GM12874 (cell line): ENCODE data around the gene STXBP6.

ENCODE experiments used
- TF ChIP-seq, protein P1 (sequence below): IDR thresholded peaks from 2 replicates; pipeline ENCODE4 v1.5.1; 2011; ENCODE audit warnings: low read depth, mild to moderate bottlenecking, control low read depth, low read length, moderate library complexity; ENCODE audit not compliant: insufficient read depth

Gene STXBP6

DNA sequence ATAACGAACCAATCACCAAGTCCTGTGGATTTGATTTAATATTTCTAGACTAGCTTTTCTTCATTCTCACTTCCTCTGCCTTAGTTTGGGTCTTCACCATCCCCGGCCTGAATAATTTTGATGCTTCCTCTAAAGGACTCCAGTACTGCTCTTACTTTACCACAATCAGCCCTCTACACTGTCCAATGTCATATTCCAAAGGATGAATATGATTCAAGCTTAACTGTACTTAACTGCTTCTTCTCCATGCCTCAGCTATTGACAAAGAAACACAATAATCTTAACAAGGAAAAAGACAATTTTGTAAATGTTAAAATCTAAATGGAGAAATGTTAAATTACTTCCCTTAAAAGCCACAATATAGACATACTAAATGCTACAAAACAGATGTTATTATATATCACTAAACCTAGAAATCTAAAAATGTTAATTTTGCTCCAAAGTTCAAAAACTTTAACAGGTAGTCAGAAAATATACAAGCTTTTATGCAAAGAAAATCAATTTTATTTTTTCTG, 70.2 kb downstream of the STXBP6 start:
- TF ChIP-seq, protein P1, sequence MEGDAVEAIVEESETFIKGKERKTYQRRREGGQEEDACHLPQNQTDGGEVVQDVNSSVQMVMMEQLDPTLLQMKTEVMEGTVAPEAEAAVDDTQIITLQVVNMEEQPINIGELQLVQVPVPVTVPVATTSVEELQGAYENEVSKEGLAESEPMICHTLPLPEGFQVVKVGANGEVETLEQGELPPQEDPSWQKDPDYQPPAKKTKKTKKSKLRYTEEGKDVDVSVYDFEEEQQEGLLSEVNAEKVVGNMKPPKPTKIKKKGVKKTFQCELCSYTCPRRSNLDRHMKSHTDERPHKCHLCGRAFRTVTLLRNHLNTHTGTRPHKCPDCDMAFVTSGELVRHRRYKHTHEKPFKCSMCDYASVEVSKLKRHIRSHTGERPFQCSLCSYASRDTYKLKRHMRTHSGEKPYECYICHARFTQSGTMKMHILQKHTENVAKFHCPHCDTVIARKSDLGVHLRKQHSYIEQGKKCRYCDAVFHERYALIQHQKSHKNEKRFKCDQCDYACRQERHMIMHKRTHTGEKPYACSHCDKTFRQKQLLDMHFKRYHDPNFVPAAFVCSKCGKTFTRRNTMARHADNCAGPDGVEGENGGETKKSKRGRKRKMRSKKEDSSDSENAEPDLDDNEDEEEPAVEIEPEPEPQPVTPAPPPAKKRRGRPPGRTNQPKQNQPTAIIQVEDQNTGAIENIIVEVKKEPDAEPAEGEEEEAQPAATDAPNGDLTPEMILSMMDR, result no peak

DNA sequence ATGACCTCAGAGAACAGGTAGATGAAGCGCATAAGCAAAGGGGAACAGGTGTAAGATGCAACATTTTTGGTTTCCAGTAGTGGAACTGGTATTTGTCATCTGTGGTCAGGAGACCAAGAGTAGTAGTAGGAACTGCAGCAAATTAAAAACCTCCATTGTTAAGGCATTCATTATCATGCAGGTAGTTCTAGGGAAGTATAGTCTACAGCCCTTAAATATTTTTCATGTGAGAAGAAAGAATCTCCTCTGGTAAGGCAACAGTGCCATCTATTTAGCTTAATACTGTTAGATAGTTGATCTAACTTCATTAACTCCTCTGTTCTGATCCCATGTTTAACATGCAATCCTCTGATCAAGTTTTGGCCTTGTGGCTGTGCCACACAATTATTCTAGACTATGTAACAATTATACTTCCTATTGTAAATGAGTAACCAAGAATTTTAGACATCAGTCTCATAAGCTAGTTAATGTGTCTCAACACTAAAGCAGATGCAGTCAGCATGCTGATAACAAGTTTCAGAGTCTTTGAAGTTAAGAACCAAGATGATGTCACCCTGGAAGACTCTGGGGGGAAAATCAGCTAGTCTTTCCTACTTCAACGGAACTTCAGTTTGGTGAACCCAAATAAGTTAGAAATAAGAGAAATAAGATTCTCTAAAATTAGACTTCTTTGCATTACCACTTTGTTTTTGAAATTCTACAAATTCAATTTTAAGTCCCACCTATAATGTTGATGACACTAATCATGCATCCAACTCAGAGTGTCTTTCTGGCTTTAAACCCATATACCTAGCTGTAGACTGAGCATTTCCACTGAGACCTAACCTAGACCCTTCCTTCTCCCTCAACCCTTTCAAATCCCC, 70.9 kb downstream of the STXBP6 start:
- TF ChIP-seq, protein P1, result no peak

DNA sequence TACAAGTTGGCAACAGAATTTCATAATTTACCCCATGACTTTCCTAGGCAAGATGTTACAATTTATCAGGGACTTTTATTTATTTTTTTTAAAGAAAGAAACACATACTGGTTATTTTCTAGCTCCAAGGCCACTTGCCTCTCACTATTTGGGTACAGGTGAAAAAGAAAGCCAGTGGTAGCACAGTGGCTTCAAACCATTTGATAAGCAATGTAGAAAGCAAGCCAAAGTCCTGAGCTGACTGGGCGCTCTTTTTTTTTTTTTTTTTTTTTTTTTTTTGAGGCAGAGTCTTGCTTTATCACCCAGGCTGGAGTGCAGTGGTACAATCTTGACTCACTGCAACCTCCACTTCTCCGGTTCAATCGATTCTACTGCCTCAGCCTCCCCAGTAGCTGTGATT, 73.3 kb downstream of the STXBP6 start:
- TF ChIP-seq, protein P1, result no peak

DNA sequence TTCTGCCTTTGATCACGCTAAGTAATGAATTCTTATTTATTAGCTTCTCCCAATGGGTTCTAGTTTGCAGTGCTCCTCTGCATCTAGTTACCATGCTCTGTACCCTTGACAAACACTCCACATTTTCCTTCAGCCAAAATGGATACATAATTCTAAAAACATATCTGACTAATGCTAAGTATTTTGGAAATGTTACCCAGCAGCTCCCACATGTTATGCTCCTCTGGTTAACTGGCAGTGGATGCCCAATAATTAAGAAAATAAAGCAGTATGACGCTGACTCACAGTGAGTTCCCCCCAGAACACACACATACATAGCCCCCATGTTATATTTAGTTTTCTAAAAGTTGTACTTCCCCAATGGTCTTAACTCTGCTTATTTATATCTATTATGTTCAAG, 74.6 kb downstream of the STXBP6 start:
- TF ChIP-seq, protein P1, result no peak

DNA sequence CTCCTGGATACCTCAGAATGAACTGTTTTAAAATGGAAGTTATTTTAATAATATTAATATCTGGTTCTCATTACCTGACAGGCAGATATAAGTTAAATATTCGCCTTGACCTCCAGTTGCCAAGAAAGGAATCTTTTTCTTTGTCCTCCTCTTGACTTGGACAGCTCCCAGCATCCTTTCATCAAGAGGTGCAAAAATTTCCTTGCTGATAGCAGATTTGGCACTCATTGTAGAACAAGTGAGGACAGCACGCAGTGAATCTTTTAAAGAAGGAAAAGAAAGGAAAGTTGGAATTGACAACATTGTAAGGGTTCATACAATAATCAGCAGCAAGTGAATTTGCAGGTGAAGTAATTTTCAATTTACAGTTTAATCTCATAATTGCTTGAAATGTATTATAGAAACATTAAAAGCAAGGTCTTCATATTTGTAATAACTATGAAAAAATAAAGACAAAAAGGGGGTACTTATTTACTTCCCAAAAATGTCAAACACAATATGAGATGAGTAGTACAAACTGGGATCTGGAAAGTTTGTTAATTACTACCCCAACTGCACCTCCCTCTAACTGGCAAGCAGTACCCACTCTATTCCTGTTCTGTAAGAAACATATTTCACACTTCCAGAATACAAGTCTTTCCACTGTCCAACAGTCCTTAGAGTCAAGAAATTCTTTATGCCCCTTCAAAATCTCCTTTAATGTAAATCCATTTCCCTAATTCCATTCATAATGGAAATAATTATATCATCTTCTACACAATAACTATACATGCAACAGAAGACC, 75.2 kb downstream of the STXBP6 start:
- TF ChIP-seq, protein P1, result no peak

DNA sequence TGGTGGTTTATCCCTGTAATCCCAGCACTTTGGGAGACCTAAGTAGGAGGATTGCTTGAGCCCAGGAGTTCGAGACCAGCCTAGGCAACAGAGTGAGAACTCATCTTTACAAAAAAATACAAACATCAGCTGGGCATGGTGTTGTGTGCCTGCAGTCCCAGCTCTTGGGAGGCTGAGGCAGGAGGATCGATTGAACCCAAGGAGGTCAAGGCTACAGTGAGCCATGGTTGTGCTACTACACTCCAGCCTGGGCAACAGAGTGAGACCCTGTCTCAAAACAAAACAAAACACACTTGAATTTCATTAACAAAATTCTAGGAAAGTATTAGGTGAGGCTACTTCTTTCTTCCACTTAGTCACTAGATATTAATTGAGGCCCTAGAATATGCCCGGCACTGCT, 77.1 kb downstream of the STXBP6 start:
- TF ChIP-seq, protein P1, result no peak

DNA sequence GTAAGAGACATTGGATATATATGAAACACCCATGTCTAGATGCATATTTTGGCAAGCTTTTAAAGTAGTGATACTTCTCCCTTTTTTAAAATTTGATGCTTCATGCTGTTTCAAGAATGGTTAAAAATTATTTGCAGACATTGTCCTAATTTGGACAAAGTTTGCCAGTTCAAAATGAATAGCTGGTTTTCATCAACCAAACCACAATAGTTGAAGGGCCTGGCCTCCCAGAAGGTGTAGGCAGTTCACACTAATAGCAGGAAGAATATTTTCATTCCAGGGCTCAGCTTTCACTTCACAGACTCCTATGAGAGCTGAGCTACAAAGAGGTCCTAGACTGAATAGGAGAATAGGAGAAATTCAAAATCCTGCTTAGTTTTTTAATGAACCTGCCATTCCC, 78.7 kb downstream of the STXBP6 start:
- TF ChIP-seq, protein P1, result no peak
